ENCODE data around the gene NLGN1. TPM values are rescaled to one million over a fixed set of nuclear protein-coding genes. Genes with fewer than 3 reads are reported as not detected.

The NLGN1 gene
- total and polyA plus RNA-seq, 8 donors, result 3.1 to 11.9 (median 8.0) TPM

DNA sequence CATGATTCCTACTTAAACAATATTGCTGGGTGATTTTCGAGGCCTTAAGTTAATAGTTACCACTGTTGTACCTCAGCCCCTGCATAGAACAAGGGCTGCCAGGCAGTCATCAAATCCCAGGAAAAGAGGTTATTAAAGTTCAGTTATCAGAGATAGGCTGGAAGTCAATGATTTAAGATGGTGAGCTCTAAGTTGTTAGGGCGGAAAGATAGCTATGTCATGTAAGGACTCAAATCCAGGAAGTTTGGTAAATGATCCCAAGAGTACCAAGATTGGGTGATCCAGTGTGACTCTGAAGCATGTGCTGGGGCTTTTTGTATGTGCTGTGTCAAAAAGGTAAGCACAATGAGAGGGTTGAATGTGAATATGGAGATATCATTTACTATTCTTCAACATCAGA, 287.9 kb downstream of the NLGN1 start:
- Histone ChIP-seq H3K27me3 (no peaks in the 10 kb centered on the region), H3K36me3 (no peaks in the 10 kb centered on the region), H3K9me3 (no peaks in the 10 kb centered on the region), H3K27ac (no peak overlapping the region), H3K4me3 (no peak overlapping the region), H3K4me1 (peaks cover 0 to 3% of the 10 kb centered on the region in 2 donors)
- DNase-seq (no peak), ATAC-seq (no peak)
- intact Hi-C loops (cut with DNase I), result no loop called here
- TF ChIP-seq, protein P1, sequence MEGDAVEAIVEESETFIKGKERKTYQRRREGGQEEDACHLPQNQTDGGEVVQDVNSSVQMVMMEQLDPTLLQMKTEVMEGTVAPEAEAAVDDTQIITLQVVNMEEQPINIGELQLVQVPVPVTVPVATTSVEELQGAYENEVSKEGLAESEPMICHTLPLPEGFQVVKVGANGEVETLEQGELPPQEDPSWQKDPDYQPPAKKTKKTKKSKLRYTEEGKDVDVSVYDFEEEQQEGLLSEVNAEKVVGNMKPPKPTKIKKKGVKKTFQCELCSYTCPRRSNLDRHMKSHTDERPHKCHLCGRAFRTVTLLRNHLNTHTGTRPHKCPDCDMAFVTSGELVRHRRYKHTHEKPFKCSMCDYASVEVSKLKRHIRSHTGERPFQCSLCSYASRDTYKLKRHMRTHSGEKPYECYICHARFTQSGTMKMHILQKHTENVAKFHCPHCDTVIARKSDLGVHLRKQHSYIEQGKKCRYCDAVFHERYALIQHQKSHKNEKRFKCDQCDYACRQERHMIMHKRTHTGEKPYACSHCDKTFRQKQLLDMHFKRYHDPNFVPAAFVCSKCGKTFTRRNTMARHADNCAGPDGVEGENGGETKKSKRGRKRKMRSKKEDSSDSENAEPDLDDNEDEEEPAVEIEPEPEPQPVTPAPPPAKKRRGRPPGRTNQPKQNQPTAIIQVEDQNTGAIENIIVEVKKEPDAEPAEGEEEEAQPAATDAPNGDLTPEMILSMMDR (IDR thresholded peaks at IDR 0.05), result no peak

DNA sequence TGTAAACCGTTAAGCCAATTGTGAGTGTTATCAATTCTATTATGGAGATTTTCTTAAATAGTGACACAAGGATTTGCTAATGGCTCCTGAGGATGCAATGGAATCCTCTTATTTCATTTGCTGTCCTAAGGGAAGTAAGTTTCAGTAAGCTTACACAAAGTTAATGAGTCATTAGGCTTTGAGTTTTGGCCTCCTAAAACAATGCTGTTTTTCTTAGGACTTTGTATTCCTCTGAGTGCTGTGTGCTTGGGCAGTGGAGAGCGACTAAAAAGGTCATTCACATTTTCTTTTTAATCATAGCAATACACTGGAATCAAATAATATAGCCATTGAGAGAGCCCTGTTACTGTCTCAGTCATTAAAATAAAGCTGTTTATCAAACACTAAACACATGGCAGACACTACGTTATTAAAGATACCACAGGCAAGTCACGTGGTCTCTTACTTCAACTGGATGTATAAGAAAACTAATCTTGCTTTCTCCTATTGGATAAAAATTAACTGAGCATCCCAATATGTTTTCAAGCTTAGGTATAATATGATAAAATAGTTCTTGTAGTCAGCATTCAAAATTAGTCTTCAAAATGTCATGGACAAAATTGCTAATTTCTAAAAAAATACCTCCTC, 290.8 kb downstream of the NLGN1 start:
- intact Hi-C loops (cut with DNase I), result no loop called here
- no peaks in the 10 kb centered on the region for H3K27me3 ChIP-seq
- H3K27ac ChIP-seq, result no peak overlapping the region
- DNase-seq (no peak), ATAC-seq (no peak)
- H3K4me3 ChIP-seq, result no peak overlapping the region
- no peaks in the 10 kb centered on the region for H3K36me3 ChIP-seq
- TF ChIP-seq, protein P1 (IDR thresholded peaks at IDR 0.05), result no peak
- H3K9me3 ChIP-seq, result no peaks in the 10 kb centered on the region
- H3K4me1 ChIP-seq, result no peaks in the 10 kb centered on the region

DNA sequence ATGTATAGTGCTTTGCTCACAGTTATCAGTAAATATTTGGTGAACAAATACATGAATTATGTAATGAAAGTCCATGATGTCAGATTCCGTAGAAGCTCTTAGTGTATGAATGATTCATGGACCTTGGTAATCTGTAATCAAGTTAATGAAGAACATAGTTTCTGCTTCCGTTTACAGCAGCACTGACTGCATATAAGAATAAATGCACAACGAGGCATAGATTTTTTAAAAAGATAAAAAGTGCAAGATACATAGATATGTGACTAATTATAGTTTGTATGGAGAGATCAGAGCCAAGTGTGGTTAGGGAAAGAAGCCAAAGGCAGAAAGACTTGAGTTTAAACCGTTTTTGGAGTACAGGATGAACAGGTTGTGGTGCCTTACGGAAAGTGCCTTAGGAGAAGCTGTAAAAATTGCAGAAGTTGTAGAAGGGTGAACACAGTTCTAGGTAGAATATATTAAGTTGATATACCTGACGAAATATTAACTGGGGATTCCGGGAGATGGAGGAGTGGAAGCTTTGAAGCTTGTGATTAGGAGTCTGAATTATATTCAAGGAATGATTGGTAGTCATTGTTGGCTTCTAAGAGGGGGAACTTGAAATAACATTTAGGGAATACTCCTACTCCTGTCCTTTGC, 293.1 kb downstream of the NLGN1 start:
- no peaks in the 10 kb centered on the region for H3K27me3 ChIP-seq
- H3K9me3 ChIP-seq, result no peaks in the 10 kb centered on the region
- H3K36me3 ChIP-seq, result no peaks in the 10 kb centered on the region
- H3K4me3 ChIP-seq, result no peak overlapping the region
- DNase-seq (peak in 1 of 4 donors; percentile 7), ATAC-seq (peak; percentile 50)
- no peak overlapping the region for H3K27ac ChIP-seq
- TF ChIP-seq, protein P1 (IDR thresholded peaks at IDR 0.05), result no peak
- no peaks in the 10 kb centered on the region for H3K4me1 ChIP-seq
- intact Hi-C loops (cut with DNase I), result no loop called here

DNA sequence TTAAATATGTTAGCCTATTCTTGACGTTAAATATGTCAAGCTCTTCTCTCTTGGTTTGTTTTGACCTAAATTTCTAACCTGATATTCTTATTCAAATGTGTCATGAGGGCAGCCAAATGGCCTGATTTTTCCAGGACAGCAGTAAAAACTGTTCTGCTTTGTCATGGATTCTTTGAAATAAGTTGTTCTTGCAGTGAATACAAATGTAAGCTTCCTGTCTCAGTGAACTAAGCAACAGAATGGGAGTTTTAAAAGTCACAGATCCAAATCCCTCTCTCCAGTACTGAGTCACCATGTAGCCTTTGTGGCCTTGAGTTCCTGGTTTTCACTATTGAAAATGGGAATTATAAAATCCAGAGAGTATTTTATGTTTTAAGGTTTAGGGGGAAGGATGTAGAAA, 301.8 kb downstream of the NLGN1 start:
- Histone ChIP-seq H3K36me3 (no peaks in the 10 kb centered on the region), H3K27me3 (no peaks in the 10 kb centered on the region), H3K27ac (no peak overlapping the region), H3K9me3 (peaks cover 0 to 16% of the 10 kb centered on the region in 2 donors), H3K4me3 (no peak overlapping the region), H3K4me1 (no peaks in the 10 kb centered on the region)
- no peak for ATAC-seq
- intact Hi-C loops (cut with DNase I), result no loop called here
- DNase-seq, result no peak
- TF ChIP-seq, protein P1 (IDR thresholded peaks at IDR 0.05), result no peak

DNA sequence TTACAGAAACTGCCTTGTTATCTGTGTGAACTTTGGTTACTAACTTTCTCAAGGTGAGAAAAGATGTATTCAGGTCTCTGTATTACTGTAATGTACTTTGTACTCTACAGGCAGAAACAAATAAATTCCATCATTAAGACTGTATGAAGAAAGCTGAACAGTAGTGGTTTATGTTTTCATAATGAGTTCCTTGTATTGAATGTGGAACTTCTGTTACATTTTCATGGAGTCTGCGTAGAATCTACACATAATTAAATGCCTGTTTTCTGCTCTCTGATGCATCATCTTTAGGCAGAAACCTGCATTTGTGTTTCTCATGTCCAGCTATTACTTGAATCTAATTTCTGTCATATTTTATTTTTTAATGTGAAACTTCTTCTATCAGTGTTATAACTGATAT, 302.8 kb downstream of the NLGN1 start:
- Histone ChIP-seq H3K27ac (no peak overlapping the region), H3K9me3 (peaks cover 0 to 16% of the 10 kb centered on the region in 2 donors), H3K36me3 (no peaks in the 10 kb centered on the region), H3K4me1 (no peaks in the 10 kb centered on the region), H3K27me3 (no peaks in the 10 kb centered on the region), H3K4me3 (no peak overlapping the region)
- ATAC-seq (no peak), DNase-seq (no peak)
- intact Hi-C loops (cut with DNase I), result no loop called here
- TF ChIP-seq, protein P1 (IDR thresholded peaks at IDR 0.05), result no peak
